CD14-positive monocyte (primary cell): ENCODE results near the gene TAAR8. TPM values are rescaled to one million over a fixed set of nuclear protein-coding genes. Genes with fewer than 3 reads are reported as not detected.

Source experiments
- DNase-seq, 3 donors: peaks; one replicate each; pipeline ENCODE4 v3.0.0-alpha.2; 2011 to 2022
- H2AFZ ChIP-seq: 2 replicates; pipeline ENCODE4 v1.6.0; 2012; ENCODE audit warnings: mild to moderate bottlenecking, low read depth, low read length, inconsistent platforms; ENCODE audit not compliant: insufficient read depth, poor library complexity, severe bottlenecking
- H3K27ac ChIP-seq, 2 donors: 1 replicate in 1 of 2; 2 replicates in 1 of 2; pipeline ENCODE4 v1.5.1; 2012 to 2013; ENCODE audit warnings: low read length in 2 of 2, control low read depth in 1 of 2, inconsistent platforms in 1 of 2, low read depth in 1 of 2, mild to moderate bottlenecking in 1 of 2
- H3K27me3 ChIP-seq, 2 donors: one replicate each; pipeline versions ENCODE4 v1.6.0 to v1.6.1; 2011 to 2013; ENCODE audit warnings: low read length in 2 of 2; ENCODE audit not compliant: control insufficient read depth in 2 of 2, insufficient read depth in 2 of 2
- H3K36me3 ChIP-seq, 2 donors: replicated peaks in 1 of 2; 1 replicate in 1 of 2; 2 replicates in 1 of 2; pipeline versions ENCODE4 v1.5.1 to v1.6.1; 2012 to 2013; ENCODE audit warnings: low read length in 2 of 2, control low read depth in 1 of 2, inconsistent platforms in 1 of 2, mild to moderate bottlenecking in 1 of 2; ENCODE audit not compliant: insufficient read depth in 2 of 2, control insufficient read depth in 1 of 2
- H3K4me1 ChIP-seq, 2 donors: 1 replicate in 1 of 2; 2 replicates in 1 of 2; pipeline versions ENCODE4 v1.5.1 to v1.6.1; 2012 to 2013; ENCODE audit warnings: low read length in 2 of 2, control low read depth in 1 of 2, inconsistent platforms in 1 of 2, mild to moderate bottlenecking in 1 of 2, moderate library complexity in 1 of 2; ENCODE audit not compliant: insufficient read depth in 2 of 2, control insufficient read depth in 1 of 2
- H3K4me2 ChIP-seq: replicated peaks from 2 replicates; pipeline ENCODE3; 2012; ENCODE audit warnings: low read length, moderate library complexity, mild to moderate bottlenecking; ENCODE audit not compliant: poor library complexity, severe bottlenecking; ENCODE audit errors: extremely low read depth
- H3K4me3 ChIP-seq, 3 experiments: fragments of 200-600 bp in 1 of 3; sonication (generic) in 1 of 3; replicated peaks in 1 of 3; 1 replicate in 2 of 3; 2 replicates in 1 of 3; pipeline ENCODE4 v1.5.1; 2011 to 2013; ENCODE audit warnings: low read length in 3 of 3, mild to moderate bottlenecking in 3 of 3, control low read depth in 2 of 3, low read depth in 2 of 3, inconsistent platforms in 1 of 3, moderate library complexity in 1 of 3
- H3K79me2 ChIP-seq: 2 replicates; pipeline ENCODE4 v1.6.0; 2012; ENCODE audit warnings: mild to moderate bottlenecking, control low read depth, inconsistent platforms, low read length, moderate library complexity; ENCODE audit not compliant: insufficient read depth
- H3K9ac ChIP-seq: 2 replicates; pipeline ENCODE4 v1.6.0; 2017; ENCODE audit warnings: low read length, mild to moderate bottlenecking; ENCODE audit not compliant: insufficient read depth, poor library complexity, severe bottlenecking
- H3K9me3 ChIP-seq, 2 donors: replicated peaks in 1 of 2; 1 replicate in 1 of 2; 2 replicates in 1 of 2; pipeline versions ENCODE4 v1.5.1 to v1.6.1; 2012 to 2013; ENCODE audit warnings: low read length in 2 of 2, control low read depth in 1 of 2; ENCODE audit not compliant: control insufficient read depth in 1 of 2, insufficient read depth in 1 of 2
- H4K20me1 ChIP-seq: 2 replicates; pipeline ENCODE4 v1.6.0; 2012; ENCODE audit warnings: mild to moderate bottlenecking, low read length, control low read depth, moderate library complexity; ENCODE audit not compliant: insufficient read depth
- H3K27ac Mint-ChIP-seq, 7 donors: one replicate each; pipeline ENCODE4 v1.8.0; 2020; ENCODE audit warnings: mild to moderate bottlenecking in 7 of 7, mixed read lengths in 7 of 7, moderate library complexity in 6 of 7, inconsistent platforms in 2 of 7
- H3K27me3 Mint-ChIP-seq, 3 donors: one replicate each; pipeline ENCODE4 v1.8.0; 2021 to 2022; ENCODE audit warnings: low read depth in 3 of 3, mild to moderate bottlenecking in 3 of 3, mixed read lengths in 3 of 3, moderate library complexity in 3 of 3, inconsistent platforms in 1 of 3
- H3K36me3 Mint-ChIP-seq, 2 donors: one replicate each; pipeline ENCODE4 v1.8.0; 2020; ENCODE audit warnings: mixed read lengths in 2 of 2, inconsistent platforms in 1 of 2, mild to moderate bottlenecking in 1 of 2
- H3K4me1 Mint-ChIP-seq: one replicate; pipeline ENCODE4 v1.8.0; 2020; ENCODE audit warnings: mild to moderate bottlenecking, mixed read lengths
- H3K4me3 Mint-ChIP-seq, 2 donors: one replicate each; pipeline ENCODE4 v1.8.0; 2020; ENCODE audit warnings: mild to moderate bottlenecking in 2 of 2, mixed read lengths in 2 of 2, moderate library complexity in 1 of 2
- H3K9me3 Mint-ChIP-seq, 7 donors: one replicate each; pipeline ENCODE4 v1.8.0; 2020 to 2022; ENCODE audit warnings: mixed read lengths in 7 of 7, mild to moderate bottlenecking in 6 of 7, moderate library complexity in 6 of 7, inconsistent platforms in 2 of 7
- WGBS: methylation state at CpG from one replicate; pipeline ENCODE4 v1.1.5; 2013; ENCODE audit warnings: missing lambda C conversion rate; ENCODE audit not compliant: insufficient coverage; 5-methylcytosine and 5-hydroxymethylcytosine counted together
- intact Hi-C, 2 donors: fragments of 100-400 bp; cut with micrococcal nuclease; formaldehyde crosslinking; loops; one replicate each; pipeline versions ENCODE4 v1.15.0 to v1.15.1; 2023
- polyA plus RNA-seq, 3 donors: library from polyadenylated mRNA; depleted of rRNA in 1 of 3; unstranded in 2 of 3; stranded (reverse) in 1 of 3; fragments of 300-500 nt in 2 of 3; fragments of >200 nt in 1 of 3; fragmentation: Illumina TruSeq in 2 of 3; gene quantifications; 1 replicate in 2 of 3; 2 replicates in 1 of 3; pipeline ENCODE4 v1.2.3, GENCODE V29; 2012 to 2021
- TF ChIP-seq, protein P1 (sequence below): fragments of 200-600 bp; IDR thresholded peaks from one replicate; pipeline ENCODE4 v1.8.0; 2022; ENCODE audit warnings: antibody characterized with exemption, mild to moderate bottlenecking

The TAAR8 gene
- polyA plus RNA-seq, 3 donors, result not detected

DNA sequence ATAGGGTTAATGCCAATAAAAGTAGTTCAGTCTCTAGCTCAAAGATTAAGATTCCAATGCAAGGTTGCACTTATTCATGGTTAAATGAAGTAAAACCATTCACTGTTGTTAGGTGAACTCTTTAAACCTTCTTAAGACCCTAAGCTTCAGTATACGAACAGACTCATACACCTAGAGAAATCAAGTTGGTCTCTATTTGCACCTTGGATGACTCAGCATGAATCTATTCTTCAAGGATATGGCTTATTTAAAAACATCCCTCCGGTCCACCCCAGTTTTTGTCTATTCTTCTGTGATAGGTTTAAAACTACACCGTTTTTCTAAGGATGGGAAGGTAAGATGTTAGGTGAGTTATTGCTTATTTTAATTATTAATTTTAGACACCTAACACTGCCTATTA lies 15.3 kb upstream of the TAAR8 start:
- Mint-ChIP-seq H3K9me3 (peaks cover 3 to 9% (median 5%) of the 10 kb centered on the region in 7 donors), H3K36me3 (no peaks in the 10 kb centered on the region), H3K4me3 (no peak overlapping the region), H3K27ac (no peak overlapping the region), H3K27me3 (peaks cover 6 to 24% (median 8%) of the 10 kb centered on the region in 3 donors), H3K4me1 (peaks cover 5% of the 10 kb centered on the region)
- Histone ChIP-seq H3K9ac (no peak overlapping the region), H2AFZ (no peak overlapping the region), H4K20me1 (no peaks in the 10 kb centered on the region), H3K27ac (no peak overlapping the region), H3K4me3 (no peak overlapping the region), H3K9me3 (no peaks in the 10 kb centered on the region), H3K4me2 (no peak overlapping the region), H3K79me2 (no peaks in the 10 kb centered on the region), H3K4me1 (no peaks in the 10 kb centered on the region), H3K27me3 (peaks cover 3 to 8% of the 10 kb centered on the region in 2 donors), H3K36me3 (no peaks in the 10 kb centered on the region)
- intact Hi-C loops, result no loop called here
- TF ChIP-seq, protein P1, sequence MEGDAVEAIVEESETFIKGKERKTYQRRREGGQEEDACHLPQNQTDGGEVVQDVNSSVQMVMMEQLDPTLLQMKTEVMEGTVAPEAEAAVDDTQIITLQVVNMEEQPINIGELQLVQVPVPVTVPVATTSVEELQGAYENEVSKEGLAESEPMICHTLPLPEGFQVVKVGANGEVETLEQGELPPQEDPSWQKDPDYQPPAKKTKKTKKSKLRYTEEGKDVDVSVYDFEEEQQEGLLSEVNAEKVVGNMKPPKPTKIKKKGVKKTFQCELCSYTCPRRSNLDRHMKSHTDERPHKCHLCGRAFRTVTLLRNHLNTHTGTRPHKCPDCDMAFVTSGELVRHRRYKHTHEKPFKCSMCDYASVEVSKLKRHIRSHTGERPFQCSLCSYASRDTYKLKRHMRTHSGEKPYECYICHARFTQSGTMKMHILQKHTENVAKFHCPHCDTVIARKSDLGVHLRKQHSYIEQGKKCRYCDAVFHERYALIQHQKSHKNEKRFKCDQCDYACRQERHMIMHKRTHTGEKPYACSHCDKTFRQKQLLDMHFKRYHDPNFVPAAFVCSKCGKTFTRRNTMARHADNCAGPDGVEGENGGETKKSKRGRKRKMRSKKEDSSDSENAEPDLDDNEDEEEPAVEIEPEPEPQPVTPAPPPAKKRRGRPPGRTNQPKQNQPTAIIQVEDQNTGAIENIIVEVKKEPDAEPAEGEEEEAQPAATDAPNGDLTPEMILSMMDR, result no peak
- DNase-seq, result no peak
- WGBS, result 80% methylated on average over 1 of the region's 3 CpGs

DNA sequence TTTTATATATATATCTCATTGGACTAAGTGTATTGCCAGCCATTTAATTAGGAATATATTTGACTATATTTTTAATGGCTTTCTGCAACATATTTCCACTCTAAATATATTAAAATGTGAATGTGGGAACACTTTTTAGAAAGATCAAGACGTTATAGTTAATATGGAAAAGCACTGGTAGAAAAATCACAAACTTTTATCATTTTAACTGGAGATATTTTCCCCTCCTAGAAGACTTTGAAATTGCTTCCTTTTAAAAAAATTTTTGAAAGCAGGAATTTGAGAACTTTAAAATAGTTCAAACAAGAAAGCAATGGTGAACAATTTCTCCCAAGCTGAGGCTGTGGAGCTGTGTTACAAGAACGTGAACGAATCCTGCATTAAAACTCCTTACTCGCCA lies 14.5 kb upstream of the TAAR8 start, which contains the start of gene TAAR9:
TSS of gene TAAR9 (plus strand) at position 301 of the 400 bp plus-strand sequence. CDS start at position 314, 13 bp downstream.
- Histone ChIP-seq H3K9me3 (no peaks in the 10 kb centered on the region), H2AFZ (no peak within 1 kb of the TSS), H3K79me2 (no peaks in the 10 kb centered on the region), H4K20me1 (no peaks in the 10 kb centered on the region), H3K36me3 (no peaks in the 10 kb centered on the region), H3K9ac (no peak within 1 kb of the TSS), H3K27me3 (peaks cover 3 to 14% of the 10 kb centered on the region in 2 donors), H3K4me1 (no peaks in the 10 kb centered on the region), H3K4me3 (no peak within 1 kb of the TSS), H3K4me2 (no peak within 1 kb of the TSS), H3K27ac (no peak within 1 kb of the TSS)
- H3K4me3 Mint-ChIP-seq, result no peak within 1 kb of the TSS
- no peak within 1 kb of the TSS for H3K27ac Mint-ChIP-seq
- TF ChIP-seq, protein P1, result no peak
- intact Hi-C loops, result no loop called here
- 100% methylated on average over 3 of the region's 4 CpGs for WGBS
- peaks cover 6 to 24% (median 7%) of the 10 kb centered on the region in 3 donors for H3K27me3 Mint-ChIP-seq
- H3K4me1 Mint-ChIP-seq, result peaks cover 5% of the 10 kb centered on the region
- H3K9me3 Mint-ChIP-seq, result peaks cover 3 to 9% (median 5%) of the 10 kb centered on the region in 7 donors
- no peak for DNase-seq
- H3K36me3 Mint-ChIP-seq, result no peaks in the 10 kb centered on the region
